H9 (cell line): ENCODE data around the gene GMPR2. TPM values are rescaled to one million over a fixed set of nuclear protein-coding genes. Genes with fewer than 3 reads are reported as not detected.

Experiments used
- DNase-seq: peaks from one replicate; pipeline ENCODE4 v3.0.0-alpha.2; 2017
- H2AFZ ChIP-seq: one replicate; pipeline ENCODE4 v1.6.1; 2013; ENCODE audit warnings: mild to moderate bottlenecking, low read length, control low read depth, moderate library complexity
- H2AK5ac ChIP-seq: 2 replicates; pipeline ENCODE4 v1.6.1; 2013; ENCODE audit warnings: low read length, control low read depth, mixed read lengths; ENCODE audit not compliant: insufficient read length
- H2BK120ac ChIP-seq: one replicate; pipeline ENCODE4 v1.6.1; 2013; ENCODE audit warnings: low read depth, mild to moderate bottlenecking, low read length, control low read depth, inconsistent platforms; ENCODE audit not compliant: poor library complexity, severe bottlenecking
- H2BK12ac ChIP-seq: 2 replicates; pipeline ENCODE4 v1.6.1; 2013; ENCODE audit warnings: low read length, control low read depth, mixed read lengths, low read depth; ENCODE audit not compliant: insufficient read length
- H2BK15ac ChIP-seq: 2 replicates; pipeline ENCODE4 v1.6.1; 2013; ENCODE audit warnings: low read depth, low read length, control low read depth
- H2BK20ac ChIP-seq: one replicate; pipeline ENCODE4 v1.6.1; 2013; ENCODE audit warnings: low read depth, mild to moderate bottlenecking, low read length, control low read depth, inconsistent platforms; ENCODE audit not compliant: poor library complexity, severe bottlenecking
- H2BK5ac ChIP-seq: 2 replicates; pipeline ENCODE4 v1.6.1; 2013; ENCODE audit warnings: low read length, control low read depth, mixed read lengths; ENCODE audit not compliant: insufficient read length
- H3K14ac ChIP-seq: 2 replicates; pipeline ENCODE4 v1.6.1; 2013; ENCODE audit warnings: low read length, control low read depth; ENCODE audit not compliant: insufficient read depth
- H3K18ac ChIP-seq: 2 replicates; pipeline ENCODE4 v1.6.1; 2013; ENCODE audit warnings: low read depth, mild to moderate bottlenecking, mixed read lengths, low read length, control low read depth; ENCODE audit not compliant: insufficient read length
- H3K23ac ChIP-seq: 2 replicates; pipeline ENCODE4 v1.6.1; 2013; ENCODE audit warnings: low read length, control low read depth, mixed read lengths, low read depth; ENCODE audit not compliant: insufficient read length
- H3K23me2 ChIP-seq: 2 replicates; pipeline ENCODE4 v1.6.1; 2013; ENCODE audit warnings: low read depth, mild to moderate bottlenecking, mixed read lengths, low read length, control low read depth; ENCODE audit not compliant: insufficient read length, poor library complexity, severe bottlenecking
- H3K27ac ChIP-seq: 2 replicates; pipeline ENCODE4 v1.5.1; 2013; ENCODE audit warnings: low read length, control low read depth, mixed read lengths, low read depth; ENCODE audit not compliant: insufficient read length
- H3K27me3 ChIP-seq: 2 replicates; pipeline ENCODE4 v1.6.1; 2013; ENCODE audit warnings: low read length, control low read depth, inconsistent platforms; ENCODE audit not compliant: insufficient read depth
- H3K4ac ChIP-seq: 2 replicates; pipeline ENCODE4 v1.6.1; 2013; ENCODE audit warnings: low read depth, mild to moderate bottlenecking, control low read depth, inconsistent platforms, low read length, moderate library complexity
- H3K4me1 ChIP-seq: 2 replicates; pipeline ENCODE4 v1.6.1; 2013; ENCODE audit warnings: low read length, control low read depth, inconsistent platforms; ENCODE audit not compliant: insufficient read depth
- H3K4me2 ChIP-seq: 2 replicates; pipeline ENCODE4 v1.6.1; 2013; ENCODE audit warnings: low read length, control low read depth, mixed read lengths; ENCODE audit not compliant: insufficient read length, insufficient read depth
- H3K56ac ChIP-seq: 2 replicates; pipeline ENCODE4 v1.6.1; 2013; ENCODE audit warnings: low read depth, mild to moderate bottlenecking, mixed read lengths, low read length, control low read depth; ENCODE audit not compliant: insufficient read length
- H3K79me1 ChIP-seq: 2 replicates; pipeline ENCODE4 v1.6.1; 2013; ENCODE audit warnings: low read depth, mild to moderate bottlenecking, moderate library complexity, low read length, control low read depth, inconsistent platforms; ENCODE audit not compliant: insufficient read depth, poor library complexity, severe bottlenecking
- H3K79me2 ChIP-seq: 2 replicates; pipeline ENCODE4 v1.6.1; 2013; ENCODE audit warnings: low read length, control low read depth, inconsistent platforms; ENCODE audit not compliant: insufficient read depth
- H3K9ac ChIP-seq: 2 replicates; pipeline ENCODE4 v1.6.1; 2013; ENCODE audit warnings: low read length, control low read depth, mixed read lengths; ENCODE audit not compliant: insufficient read length; ENCODE audit errors: extremely low read depth
- H3K9me3 ChIP-seq: one replicate; pipeline ENCODE4 v1.6.1; 2013; ENCODE audit warnings: low read depth, low read length, inconsistent platforms; ENCODE audit not compliant: control insufficient read depth
- H3T11ph ChIP-seq: one replicate; pipeline ENCODE4 v1.6.1; 2013; ENCODE audit warnings: mild to moderate bottlenecking, low read length, control low read depth, inconsistent platforms
- H4K20me1 ChIP-seq: one replicate; pipeline ENCODE4 v1.6.1; 2013; ENCODE audit not compliant: control insufficient read depth, insufficient read length, insufficient read depth
- H4K5ac ChIP-seq: 2 replicates; pipeline ENCODE4 v1.6.1; 2013; ENCODE audit warnings: low read depth, mild to moderate bottlenecking, mixed read lengths, low read length, control low read depth; ENCODE audit not compliant: insufficient read length
- H4K8ac ChIP-seq: replicated peaks from 2 replicates; pipeline ENCODE4 v1.6.1; 2013; ENCODE audit warnings: low read length, control low read depth, mixed read lengths, low read depth; ENCODE audit not compliant: insufficient read length
- H4K91ac ChIP-seq: 2 replicates; pipeline ENCODE4 v1.6.1; 2013; ENCODE audit warnings: low read depth, mild to moderate bottlenecking, moderate library complexity, mixed read lengths, low read length, control low read depth; ENCODE audit not compliant: insufficient read length
- H3K27ac Mint-ChIP-seq, 3 experiments: 2 replicates in 2 of 3; 3 replicates in 1 of 3; pipeline ENCODE4 v1.8.0; 2020 to 2021; ENCODE audit warnings: mixed read lengths in 3 of 3, mild to moderate bottlenecking in 1 of 3, moderate library complexity in 1 of 3
- H3K27me3 Mint-ChIP-seq: 2 replicates; pipeline ENCODE4 v1.8.0; 2021; ENCODE audit warnings: low read depth, mild to moderate bottlenecking, moderate library complexity, mixed read lengths
- H3K36me3 Mint-ChIP-seq, 3 experiments: 2 replicates in 2 of 3; 3 replicates in 1 of 3; pipeline ENCODE4 v1.8.0; 2020 to 2021; ENCODE audit warnings: low read depth in 3 of 3, mixed read lengths in 3 of 3; ENCODE audit not compliant: insufficient read depth in 1 of 3
- H3K4me1 Mint-ChIP-seq, 2 experiments: 2 replicates each; pipeline ENCODE4 v1.8.0; 2020; ENCODE audit warnings: mixed read lengths in 2 of 2
- H3K4me3 Mint-ChIP-seq, 2 experiments: 2 replicates in 1 of 2; 3 replicates in 1 of 2; pipeline ENCODE4 v1.8.0; 2020 to 2021; ENCODE audit warnings: mild to moderate bottlenecking in 2 of 2, mixed read lengths in 2 of 2, moderate library complexity in 1 of 2
- H3K9me3 Mint-ChIP-seq, 2 experiments: 2 replicates in 1 of 2; 3 replicates in 1 of 2; pipeline ENCODE4 v1.8.0; 2020; ENCODE audit warnings: mild to moderate bottlenecking in 2 of 2, mixed read lengths in 2 of 2, moderate library complexity in 1 of 2
- CTCF ChIP-seq: fragments of 200-600 bp; sonication (generic); conservative IDR thresholded peaks from 3 replicates; pipeline ENCODE4 v1.8.0; 2021; ENCODE audit warnings: antibody characterized with exemption, mild to moderate bottlenecking
- WGBS: extraction: QIAGEN DNeasy Blood & Tissue Kit; methylation state at CpG from one replicate; pipeline ENCODE4 v1.1.7; 2013; ENCODE audit warnings: missing lambda C conversion rate, low lambda C conversion rate, mixed read lengths; ENCODE audit not compliant: insufficient read length; ENCODE audit errors: extremely low coverage; 5-methylcytosine and 5-hydroxymethylcytosine counted together
- total RNA-seq: library from RNA; stranded (reverse); gene quantifications from 2 replicates; pipeline ENCODE4 v1.2.1, GENCODE V29; 2021

The GMPR2 gene
- total RNA-seq, 1 experiment from 2014 or later: 84.7 TPM

- Histone ChIP-seq H3K14ac (no peak overlapping the region), H2BK5ac (no peak overlapping the region), H3K79me1 (peaks cover 4% of the 10 kb centered on the region), H2AFZ (no peak overlapping the region), H2BK20ac (no peak overlapping the region), H3K23me2 (no peaks in the 10 kb centered on the region), H2BK120ac (no peak overlapping the region), H4K20me1 (no peaks in the 10 kb centered on the region), H3K4me2 (no peak overlapping the region), H3K18ac (no peak overlapping the region), H2BK15ac (no peak overlapping the region), H3K9me3 (no peaks in the 10 kb centered on the region), H3K27me3 (no peaks in the 10 kb centered on the region), H3K9ac (no peak overlapping the region), H4K8ac (no peak overlapping the region), H3K56ac (no peak overlapping the region), H2AK5ac (no peak overlapping the region), H3K4ac (no peak overlapping the region), H2BK12ac (no peak overlapping the region), H3T11ph (no peak overlapping the region), H3K79me2 (no peaks in the 10 kb centered on the region), H3K27ac (no peak overlapping the region), H3K4me1 (no peaks in the 10 kb centered on the region; the same call in 1 of the 2 replicates), H4K5ac (no peak overlapping the region), H4K91ac (no peak overlapping the region), H3K23ac (no peak overlapping the region)
- H3K36me3 Mint-ChIP-seq: peaks cover 23 to 72% (median 60%) of the 10 kb centered on the region in 3 experiments
- no CpG with 5 or more reads among the region's 3 CpGs for WGBS
- H3K9me3 Mint-ChIP-seq: no peaks in the 10 kb centered on the region
- H3K4me1 Mint-ChIP-seq: peaks cover 15 to 17% of the 10 kb centered on the region in 2 experiments
- H3K27me3 Mint-ChIP-seq: no peaks in the 10 kb centered on the region
- peak overlapping the region in 2 of 3 experiments; percentile 37 to 63; a peak in 4 of 7 replicates for H3K27ac Mint-ChIP-seq
- H3K4me3 Mint-ChIP-seq: peak overlapping the region; percentile 94 to 95
- no peak for TF ChIP-seq CTCF
- no peak for DNase-seq
These were observed 43.7 kb upstream of the GMPR2 start for GRCh38 chr14:24189059-24189375.
